HepG2 (cell line): ENCODE measurements around the gene SCAF11. TPM values are rescaled to one million over a fixed set of nuclear protein-coding genes. Genes with fewer than 3 reads are reported as not detected.
A peak's percentile ranks its signal among the peaks of the same experiment; 100 is the strongest.

Experiments
- DR1 ChIP-seq: sonication (generic); formaldehyde crosslinking; IDR thresholded peaks from 2 replicates; pipeline ENCODE4 v1.8.0; 2021; ENCODE audit warnings: mild to moderate bottlenecking, missing genetic modification reagents, inconsistent platforms
- EEA1 ChIP-seq: sonication (generic); formaldehyde crosslinking; IDR thresholded peaks from 2 replicates; pipeline ENCODE4 v1.5.1; 2020; ENCODE audit warnings: mild to moderate bottlenecking, missing genetic modification reagents, borderline replicate concordance
- EP300 ChIP-seq, 3 experiments: sonication (generic) in 1 of 3; formaldehyde crosslinking in 1 of 3; IDR thresholded peaks; 2 replicates each; pipeline versions ENCODE4 v1.5.1 to v1.6.1; 2011 to 2020; ENCODE audit warnings: low read depth in 2 of 3, low read length in 2 of 3, borderline replicate concordance in 1 of 3, improper control_type of control experiment in 1 of 3, mild to moderate bottlenecking in 1 of 3, missing genetic modification reagents in 1 of 3, moderate library complexity in 1 of 3
- FOXK2 ChIP-seq: fragments of 450-650 bp; IDR thresholded peaks from 2 replicates; pipeline ENCODE4 v1.6.1; 2016
- MTERF4 ChIP-seq: sonication (generic); formaldehyde crosslinking; IDR thresholded peaks from 2 replicates; pipeline ENCODE4 v1.8.0; 2023; ENCODE audit warnings: mild to moderate bottlenecking, missing genetic modification reagents
- NBN ChIP-seq: fragments of 450-650 bp; conservative IDR thresholded peaks from 2 replicates; pipeline ENCODE4 v1.6.1; 2017
- NFE2L1 ChIP-seq: sonication (generic); formaldehyde crosslinking; IDR thresholded peaks from 2 replicates; pipeline ENCODE4 v1.4.0; 2020; ENCODE audit warnings: missing genetic modification reagents, mild to moderate bottlenecking, borderline replicate concordance
- NFYB ChIP-seq: sonication (generic); formaldehyde crosslinking; IDR thresholded peaks from 2 replicates; pipeline ENCODE4 v1.4.0; 2020; ENCODE audit warnings: missing genetic modification reagents
- PAWR ChIP-seq: sonication (generic); formaldehyde crosslinking; IDR thresholded peaks from 2 replicates; pipeline ENCODE4 v1.4.0; 2020; ENCODE audit warnings: missing genetic modification reagents, mild to moderate bottlenecking, borderline replicate concordance
- PRDM10 ChIP-seq: sonication (generic); formaldehyde crosslinking; IDR thresholded peaks from 2 replicates; pipeline ENCODE4 v1.4.0; 2020; ENCODE audit warnings: low read depth, missing genetic modification reagents
- PRDM15 ChIP-seq: sonication (generic); formaldehyde crosslinking; IDR thresholded peaks from 2 replicates; pipeline ENCODE4 v1.4.0; 2020; ENCODE audit warnings: missing genetic modification reagents
- REPIN1 ChIP-seq: sonication (generic); formaldehyde crosslinking; IDR thresholded peaks from 2 replicates; pipeline ENCODE4 v1.8.0; 2022; ENCODE audit warnings: missing genetic modification reagents, low read depth, mild to moderate bottlenecking, borderline replicate concordance
- SMARCE1 ChIP-seq: fragments of 450-650 bp; IDR thresholded peaks from 2 replicates; pipeline ENCODE4 v1.6.1; 2017; ENCODE audit warnings: borderline replicate concordance
- YEATS4 ChIP-seq: sonication (generic); formaldehyde crosslinking; IDR thresholded peaks from 2 replicates; pipeline ENCODE4 v1.4.0; 2020; ENCODE audit warnings: missing genetic modification reagents, borderline replicate concordance
- ZBTB3 ChIP-seq: sonication (generic); formaldehyde crosslinking; IDR thresholded peaks from 2 replicates; pipeline ENCODE4 v1.4.0; 2020; ENCODE audit warnings: low read depth, mild to moderate bottlenecking, moderate library complexity, missing genetic modification reagents, borderline replicate concordance
- ZMYM4 ChIP-seq: sonication (generic); formaldehyde crosslinking; IDR thresholded peaks from 2 replicates; pipeline ENCODE4 v1.8.1; 2023; ENCODE audit warnings: mild to moderate bottlenecking, missing genetic modification reagents
- ZNF251 ChIP-seq: sonication (generic); formaldehyde crosslinking; IDR thresholded peaks from 2 replicates; pipeline ENCODE4 v1.9.0; 2021; ENCODE audit warnings: mild to moderate bottlenecking, missing genetic modification reagents
- ZNF33A ChIP-seq: sonication (generic); formaldehyde crosslinking; IDR thresholded peaks from 2 replicates; pipeline ENCODE4 v1.5.1; 2020; ENCODE audit warnings: missing genetic modification reagents, mild to moderate bottlenecking, moderate library complexity, borderline replicate concordance
- ZNF570 ChIP-seq: sonication (generic); formaldehyde crosslinking; IDR thresholded peaks from 2 replicates; pipeline ENCODE4 v1.4.0; 2020; ENCODE audit warnings: mild to moderate bottlenecking, missing genetic modification reagents, borderline replicate concordance
- ZSCAN30 ChIP-seq: sonication (generic); formaldehyde crosslinking; IDR thresholded peaks from 2 replicates; pipeline ENCODE4 v1.5.0; 2020; ENCODE audit warnings: mild to moderate bottlenecking, missing genetic modification reagents
- polyA plus RNA-seq, 8 experiments: library from polyadenylated mRNA; depleted of rRNA in 3 of 8; stranded (reverse) in 7 of 8; unstranded in 1 of 8; fragments of >200 nt; fragmentation: Illumina TruSeq in 4 of 8; extraction: Trizol in 4 of 8; gene quantifications; 2 replicates each; pipeline versions ENCODE4 v1.2.1 to v1.2.3, GENCODE V29; 2011 to 2016; ENCODE audit warnings: low read depth in 4 of 8, missing spikeins in 1 of 8, mixed read lengths in 1 of 8; ENCODE audit not compliant: insufficient read depth in 1 of 8
- total RNA-seq, 5 experiments: library from RNA; depleted of rRNA; stranded (reverse); fragments of >200 nt; fragmentation: Illumina TruSeq; extraction: Trizol; gene quantifications; 2 replicates each; pipeline ENCODE4 v1.2.3, GENCODE V29; 2016; ENCODE audit warnings: low read depth in 1 of 5

The SCAF11 gene
- total and polyA plus RNA-seq, 2 of the 13 experiments (the other 11 are each of a cell fraction or from before 2014, with no cell fraction given): 26.9 to 38.3 TPM

- TF ChIP-seq EEA1 (CRISPR knock-in tag) (no peak), MTERF4 (CRISPR knock-in tag) (peak; percentile 97), SMARCE1 (no peak), DR1 (CRISPR knock-in tag) (peak; percentile 89), YEATS4 (peak; percentile 25; the same call in 1 of the 2 replicates), NFE2L1 (CRISPR knock-in tag) (no peak), PRDM15 (CRISPR knock-in tag) (no peak; the same call in 1 of the 2 replicates), PAWR (CRISPR knock-in tag) (peak; percentile 9; the same call in 1 of the 2 replicates), ZMYM4 (peak; percentile 99), ZNF33A (CRISPR knock-in tag) (no peak), PRDM10 (CRISPR knock-in tag) (no peak; the same call in 1 of the 2 replicates), ZNF251 (CRISPR knock-in tag) (peak; percentile 97; the same call in 1 of the 2 replicates), REPIN1 (peak; percentile 99), EP300 (IDR thresholded peaks at IDR 0.05; ENCODE audit: low read depth in 2 of 2, low read length in 2 of 2) (peak in 1 of 2 experiments; percentile 58; a peak in 2 of 4 replicates), EP300 (CRISPR knock-in tag; IDR thresholded peaks at IDR 0.05; ENCODE audit: borderline replicate concordance) (peak; percentile 80), NFYB (0 out of 2 replicates have a peak, but pooled peaks have one; percentile 37), ZSCAN30 (peak; percentile 38; the same call in 1 of the 2 replicates), ZBTB3 (CRISPR knock-in tag) (peak; percentile 81), FOXK2 (0 out of 2 replicates have a peak, but pooled peaks have one; percentile 27), NBN (no peak), ZNF570 (CRISPR knock-in tag) (no peak)
Observed at GRCh38 chr12:45990468-45991283, at the start of gene SCAF11 (continued).
